OCI-LY7 (cell line): Measurements from ENCODE around the gene XAGE1A.

Experiments used
- CTCF ChIP-seq: fragments of 200-600 bp; sonication (generic); conservative IDR thresholded peaks from 2 replicates; pipeline ENCODE4 v1.5.1; 2014; ENCODE audit warnings: mild to moderate bottlenecking, antibody characterized with exemption, low read length, moderate library complexity, mixed read lengths
- EZH2phosphoT487 ChIP-seq: fragments of 200-600 bp; sonication (generic); IDR thresholded peaks from 2 replicates; pipeline ENCODE4 v1.6.1; 2018; ENCODE audit warnings: low read depth, borderline replicate concordance, mild to moderate bottlenecking, mixed run types, antibody characterized with exemption, low read length, moderate library complexity, mixed read lengths

- no peak for TF ChIP-seq CTCF
- no peak for TF ChIP-seq EZH2phosphoT487
These were observed 46.7 kb downstream of the XAGE1A start for GRCh38 chrX:52542311-52542710.
